Measurements from ENCODE around the gene WASHC2A. TPM values are rescaled to one million over a fixed set of nuclear protein-coding genes. Genes with fewer than 3 reads are reported as not detected.
"Not testable (repeated sequence)": the region's sequence is repeated elsewhere in the genome, so short reads cannot be mapped to it uniquely, and the experiment has no call there.

Gene WASHC2A
- polyA plus RNA-seq: 29.9 TPM

GRCh38 chr10:50067546-50068351, at the start of gene WASHC2A:
WASHC2A (plus strand) TSS chr10:50067954; CDS start chr10:50068006, 52 bp downstream.
- not testable (repeated sequence) for H3K27me3 Mint-ChIP-seq, H3K9me3 Mint-ChIP-seq, H3K36me3 Mint-ChIP-seq, H3K4me1 Mint-ChIP-seq
- Mint-ChIP-seq H3K4me3 (peak within 1 kb of the TSS; percentile 82 to 94 (median 90)), H3K27ac (peak within 1 kb of the TSS; percentile 87 to 98 (median 96))

- not testable (repeated sequence) for H3K36me3 Mint-ChIP-seq, H3K9me3 Mint-ChIP-seq, H3K4me3 Mint-ChIP-seq, H3K27me3 Mint-ChIP-seq, H3K4me1 Mint-ChIP-seq
- peak overlapping the region in 1 of 3 donors; percentile 76 for H3K27ac Mint-ChIP-seq
These were observed 48.5 kb upstream of the WASHC2A start for GRCh38 chr10:50019279-50019678.

GRCh38 chr10:50020451-50021024, 47.2 kb upstream of the WASHC2A start:
- H3K4me1 Mint-ChIP-seq, H3K4me3 Mint-ChIP-seq, H3K27ac Mint-ChIP-seq, H3K27me3 Mint-ChIP-seq, H3K9me3 Mint-ChIP-seq, H3K36me3 Mint-ChIP-seq: not testable (repeated sequence)

- Mint-ChIP-seq H3K4me1 (no peaks in the 10 kb centered on the region), H3K9me3 (no peaks in the 10 kb centered on the region), H3K36me3 (no peaks in the 10 kb centered on the region), H3K27me3 (peaks cover 13% of the 10 kb centered on the region), H3K4me3 (no peak overlapping the region), H3K27ac (peak overlapping the region in 1 of 3 donors; percentile 59)
These were observed 46.1 kb upstream of the WASHC2A start for GRCh38 chr10:50021646-50022045.

GRCh38 chr10:50024716-50025383, 42.9 kb upstream of the WASHC2A start:
- H3K4me3 Mint-ChIP-seq, H3K4me1 Mint-ChIP-seq, H3K9me3 Mint-ChIP-seq, H3K36me3 Mint-ChIP-seq, H3K27ac Mint-ChIP-seq: not testable (repeated sequence)
- H3K27me3 Mint-ChIP-seq: peaks cover 16% of the 10 kb centered on the region

- H3K27ac Mint-ChIP-seq: no peak overlapping the region
- H3K27me3 Mint-ChIP-seq: peaks cover 17% of the 10 kb centered on the region
- H3K4me1 Mint-ChIP-seq: no peaks in the 10 kb centered on the region
- H3K36me3 Mint-ChIP-seq: no peaks in the 10 kb centered on the region
- H3K9me3 Mint-ChIP-seq: no peaks in the 10 kb centered on the region
- peak overlapping the region in 1 of 4 donors; percentile 54 for H3K4me3 Mint-ChIP-seq
These were observed 42.1 kb upstream of the WASHC2A start for GRCh38 chr10:50025627-50026026.

- peaks cover 17% of the 10 kb centered on the region for H3K27me3 Mint-ChIP-seq
- H3K4me1 Mint-ChIP-seq: no peaks in the 10 kb centered on the region
- peaks cover 0 to 2% (median 0%) of the 10 kb centered on the region in 3 donors for H3K9me3 Mint-ChIP-seq
- H3K36me3 Mint-ChIP-seq: no peaks in the 10 kb centered on the region
- H3K27ac Mint-ChIP-seq: no peak overlapping the region
- H3K4me3 Mint-ChIP-seq: no peak overlapping the region
These were observed 40.6 kb upstream of the WASHC2A start for GRCh38 chr10:50027195-50027594.

- H3K36me3 Mint-ChIP-seq: no peaks in the 10 kb centered on the region
- H3K4me3 Mint-ChIP-seq: no peak overlapping the region
- H3K27me3 Mint-ChIP-seq: peaks cover 10% of the 10 kb centered on the region
- H3K4me1 Mint-ChIP-seq: no peaks in the 10 kb centered on the region
- no peak overlapping the region for H3K27ac Mint-ChIP-seq
- peaks cover 0 to 2% (median 1%) of the 10 kb centered on the region in 3 donors for H3K9me3 Mint-ChIP-seq
These were observed 34.3 kb upstream of the WASHC2A start for GRCh38 chr10:50033481-50033880.

- not testable (repeated sequence) for H3K36me3 Mint-ChIP-seq, H3K27me3 Mint-ChIP-seq, H3K4me3 Mint-ChIP-seq, H3K4me1 Mint-ChIP-seq, H3K9me3 Mint-ChIP-seq, H3K27ac Mint-ChIP-seq
These were observed 32.4 kb upstream of the WASHC2A start for GRCh38 chr10:50035337-50035736.

- no peak overlapping the region for H3K27ac Mint-ChIP-seq
- no peaks in the 10 kb centered on the region for H3K27me3 Mint-ChIP-seq
- H3K4me3 Mint-ChIP-seq: no peak overlapping the region
- no peaks in the 10 kb centered on the region for H3K4me1 Mint-ChIP-seq
- H3K36me3 Mint-ChIP-seq: no peaks in the 10 kb centered on the region
- H3K9me3 Mint-ChIP-seq: no peaks in the 10 kb centered on the region
These were observed 22.7 kb upstream of the WASHC2A start for GRCh38 chr10:50044941-50045664.

- not testable (repeated sequence) for H3K36me3 Mint-ChIP-seq, H3K4me1 Mint-ChIP-seq, H3K4me3 Mint-ChIP-seq, H3K27me3 Mint-ChIP-seq, H3K9me3 Mint-ChIP-seq, H3K27ac Mint-ChIP-seq
These were observed 21.3 kb upstream of the WASHC2A start for GRCh38 chr10:50046457-50046856.

- H3K36me3 Mint-ChIP-seq, H3K9me3 Mint-ChIP-seq, H3K4me1 Mint-ChIP-seq, H3K4me3 Mint-ChIP-seq, H3K27me3 Mint-ChIP-seq, H3K27ac Mint-ChIP-seq: not testable (repeated sequence)
These were observed 20.2 kb upstream of the WASHC2A start for GRCh38 chr10:50047594-50047993.

- not testable (repeated sequence) for H3K9me3 Mint-ChIP-seq, H3K4me1 Mint-ChIP-seq, H3K27me3 Mint-ChIP-seq, H3K36me3 Mint-ChIP-seq
- H3K27ac Mint-ChIP-seq: peak overlapping the region in 1 of 3 donors; percentile 23
- H3K4me3 Mint-ChIP-seq: peak overlapping the region in 2 of 4 donors; percentile 4 to 27
These were observed 15.6 kb upstream of the WASHC2A start for GRCh38 chr10:50051995-50052660.

GRCh38 chr10:50052778-50053376, 14.9 kb upstream of the WASHC2A start:
- H3K4me3 Mint-ChIP-seq, H3K27ac Mint-ChIP-seq, H3K9me3 Mint-ChIP-seq, H3K27me3 Mint-ChIP-seq, H3K36me3 Mint-ChIP-seq, H3K4me1 Mint-ChIP-seq: not testable (repeated sequence)
